ENCODE measurements around the gene ACTR1B.
"Not testable (repeated sequence)": the region's sequence is repeated elsewhere in the genome, so short reads cannot be mapped to it uniquely, and the experiment has no call there.

ACTR1B gene

DNA sequence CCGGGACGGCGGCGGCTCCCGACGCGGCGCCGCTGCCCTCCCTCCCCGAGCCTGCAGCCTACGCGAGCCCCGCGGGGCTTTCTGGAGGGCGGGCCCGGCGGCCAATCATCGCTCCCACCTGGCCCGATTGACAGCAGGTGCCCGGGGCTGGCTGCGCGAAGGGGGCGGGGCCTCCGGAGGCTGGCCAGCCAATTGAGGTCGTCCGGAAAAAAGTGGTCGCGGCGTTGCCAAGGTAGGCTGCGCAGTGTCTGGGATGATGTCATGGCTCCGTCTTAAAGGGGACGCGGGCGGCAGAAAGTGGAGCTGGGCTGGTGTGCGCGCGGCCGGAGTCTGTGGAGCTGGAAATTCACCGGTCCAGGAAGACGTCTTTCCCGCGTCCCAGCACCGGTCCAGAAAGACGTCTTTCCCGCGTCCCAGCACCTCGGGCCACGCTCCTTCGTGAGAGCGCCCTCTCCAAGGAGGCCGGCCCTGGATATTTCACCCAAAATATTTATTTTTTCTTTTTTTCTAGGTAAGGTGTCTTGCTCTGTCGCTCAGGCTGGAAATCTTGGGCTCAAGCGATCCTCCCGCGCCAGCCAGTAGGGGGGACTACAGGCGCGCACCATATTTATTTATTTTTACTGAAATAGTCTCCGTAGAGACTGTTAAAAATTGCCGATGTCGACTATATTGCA is at the start of gene ACTR1B:
TSS of gene ACTR1B (minus strand) at position 83 of the 674 bp plus-strand sequence. CDS start 154 bp downstream, outside the sequence.
- peak; percentile 98 for DNase-seq

- DNase-seq, result peak; percentile 33
Measured at GRCh38 chr2:97712693-97713295, 49.0 kb upstream of the ACTR1B start.

- DNase-seq, result not testable (repeated sequence)
Measured at GRCh38 chr2:97712175-97712574, 48.3 kb upstream of the ACTR1B start.

- no peak for DNase-seq
Measured at GRCh38 chr2:97711394-97711711, 47.5 kb upstream of the ACTR1B start.

- DNase-seq, result no peak
Measured at GRCh38 chr2:97708608-97709007, 44.8 kb upstream of the ACTR1B start.

GRCh38 chr2:97708048-97708380 is 44.2 kb upstream of the ACTR1B start:
- DNase-seq, result no peak

DNA sequence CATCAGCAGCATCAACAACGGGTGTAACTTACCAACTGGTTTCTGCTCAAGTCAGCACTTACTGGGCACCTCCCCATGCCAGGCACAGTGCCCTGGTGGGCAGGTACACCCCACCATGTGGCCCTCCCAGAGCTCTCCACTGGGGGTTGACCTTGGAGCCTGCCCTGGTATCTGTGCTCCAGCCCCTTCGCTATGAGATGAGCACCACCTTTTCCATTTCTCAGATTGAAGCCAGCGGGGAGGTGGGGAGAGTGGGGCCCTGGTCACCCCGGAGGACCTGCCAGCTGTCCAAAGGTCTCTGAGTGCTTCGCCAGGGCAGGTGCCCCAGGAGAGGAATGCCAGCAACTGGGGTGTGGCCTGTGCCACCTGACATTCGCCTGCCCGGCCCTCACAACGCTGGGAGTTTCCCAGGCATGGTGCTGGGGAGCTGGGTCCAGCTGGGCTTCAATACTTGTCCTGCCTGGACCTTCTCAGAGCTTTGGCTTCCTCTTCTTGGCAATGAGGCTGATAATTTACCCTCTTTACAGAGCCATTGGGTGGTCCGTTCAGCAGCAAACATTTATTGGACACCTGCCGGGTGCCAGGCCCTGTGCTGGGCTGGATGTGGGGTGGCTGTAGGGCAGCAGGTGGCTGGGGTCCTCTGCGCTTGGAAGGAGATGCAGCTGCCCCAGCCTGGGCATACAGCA is 43.7 kb upstream of the ACTR1B start:
- no peak for DNase-seq

DNA sequence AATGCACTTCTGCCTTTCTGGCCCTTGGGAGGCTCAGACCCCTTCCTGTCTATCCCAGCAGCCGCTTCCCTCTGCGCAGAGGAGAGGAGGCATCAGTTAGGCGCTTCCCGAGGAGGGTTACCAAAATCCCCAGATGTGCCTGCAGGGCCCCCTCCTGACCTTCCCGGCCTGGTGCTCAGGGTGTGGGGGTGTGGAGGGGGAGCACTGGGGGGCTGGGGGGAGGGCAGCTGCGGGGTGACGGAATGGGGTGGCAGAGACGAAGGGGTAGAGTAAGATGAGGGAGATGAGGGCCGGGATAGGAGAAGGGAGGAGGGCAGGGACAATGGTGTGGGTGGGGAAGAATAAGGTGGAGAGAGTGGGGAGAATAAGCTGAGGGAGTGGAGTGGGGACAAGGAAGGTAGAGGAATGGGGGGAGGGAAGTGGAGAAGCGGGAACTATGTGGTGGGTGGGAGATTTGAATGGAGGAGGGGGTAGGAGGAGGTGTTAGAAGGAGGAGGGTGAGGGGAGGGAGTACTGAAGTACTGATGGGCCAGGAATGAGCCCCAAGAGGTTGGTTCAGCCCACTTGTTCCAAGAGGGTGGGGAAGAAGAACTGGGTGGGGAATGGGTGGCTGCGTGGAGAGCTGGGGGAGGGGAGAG is 43.0 kb upstream of the ACTR1B start:
- DNase-seq, result no peak

- DNase-seq, result no peak
Measured at GRCh38 chr2:97706112-97706511, 42.3 kb upstream of the ACTR1B start.

DNA sequence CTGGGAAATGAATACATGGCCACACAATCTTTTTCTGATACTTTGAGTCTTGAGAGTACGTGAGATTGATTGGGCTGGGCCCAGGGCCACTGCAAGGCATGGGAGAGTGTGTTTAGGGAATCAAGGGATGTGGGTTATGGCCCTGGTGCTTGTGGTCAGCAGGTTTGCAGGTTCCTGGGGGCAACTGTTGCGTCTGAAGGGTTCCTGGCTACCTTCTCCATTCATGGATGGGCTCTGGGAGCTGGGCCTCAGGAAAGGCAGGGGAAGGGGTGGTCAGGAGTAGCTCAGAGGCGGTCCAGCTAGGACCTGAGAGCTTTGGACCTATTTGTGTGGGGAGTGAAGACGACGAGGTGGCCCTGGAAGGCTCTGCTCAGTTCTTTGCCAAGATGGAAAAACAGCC is 41.1 kb upstream of the ACTR1B start:
- DNase-seq, result no peak

DNA sequence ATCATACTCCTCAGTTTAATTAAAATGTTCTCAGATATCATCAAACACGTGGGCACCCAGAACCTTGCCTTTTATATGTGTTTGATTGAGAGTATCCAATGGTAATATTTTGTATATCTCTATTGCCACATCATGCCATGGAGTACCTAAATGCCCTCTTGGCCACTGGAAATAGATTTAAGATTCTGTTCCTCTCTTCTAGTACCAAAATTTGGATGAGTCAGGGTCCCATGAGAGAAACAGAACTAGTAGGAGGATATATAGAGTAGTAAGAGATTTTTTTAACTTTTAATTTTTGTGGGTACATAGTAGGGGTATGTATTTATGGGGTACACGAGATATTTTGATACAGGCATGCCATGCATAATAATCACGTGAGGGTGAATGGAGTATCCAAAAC is 39.9 kb upstream of the ACTR1B start:
- no peak for DNase-seq

DNA sequence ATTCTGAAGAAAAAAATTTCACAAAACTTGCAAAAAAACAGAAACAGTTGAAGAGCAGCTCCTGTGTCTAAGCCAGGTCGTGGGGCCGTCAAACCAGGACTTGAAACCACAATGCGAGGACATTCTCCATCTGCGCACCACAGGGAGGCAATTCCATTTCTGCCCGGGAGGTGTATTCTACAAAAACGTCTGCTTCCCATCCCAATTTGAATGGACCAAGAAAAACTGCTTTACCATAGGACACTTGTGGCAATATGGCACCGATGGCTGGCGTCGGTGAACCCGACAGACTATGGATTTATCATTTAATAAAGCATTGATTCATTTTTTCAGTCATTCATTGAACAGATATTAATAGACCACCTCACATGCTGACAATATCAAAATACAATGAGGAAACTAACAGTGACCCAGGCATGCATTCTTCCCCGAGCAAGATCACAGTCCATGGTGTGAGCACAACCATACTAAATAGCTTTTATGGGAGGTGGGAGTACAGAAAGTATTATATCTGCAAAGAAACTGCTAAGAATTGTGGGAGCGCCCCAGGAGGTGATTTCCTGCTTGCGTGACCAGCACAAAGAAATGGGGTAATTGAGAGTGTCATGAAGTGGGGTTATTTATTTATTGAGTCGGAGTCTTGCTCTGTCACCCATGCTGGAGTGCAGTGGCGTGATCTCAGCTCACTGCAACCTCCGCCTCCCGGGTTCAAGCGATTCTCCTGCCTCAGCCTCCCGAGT is 39.1 kb upstream of the ACTR1B start:
- no peak for DNase-seq

- DNase-seq, result no peak
Measured at GRCh38 chr2:97701851-97702465, 38.1 kb upstream of the ACTR1B start.

DNA sequence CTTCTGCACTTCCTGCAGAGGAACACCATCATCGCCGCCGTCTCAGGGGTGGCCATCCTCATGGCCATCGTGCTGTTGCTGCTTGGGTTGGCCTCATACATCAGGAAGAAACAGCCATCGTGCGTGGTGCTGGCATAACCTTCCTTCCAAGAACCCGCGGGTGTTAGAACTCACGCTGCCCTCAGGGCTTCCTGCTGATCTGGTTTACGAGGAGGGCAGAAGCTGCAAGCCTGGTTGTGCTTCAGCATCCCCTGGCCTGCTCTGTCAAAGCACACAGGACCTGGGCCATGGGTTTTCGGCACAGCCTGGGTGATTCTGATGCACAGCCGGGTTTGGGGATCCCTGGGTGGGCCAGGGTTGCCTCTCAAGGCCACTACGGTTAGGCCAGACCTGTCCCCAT is 37.3 kb upstream of the ACTR1B start:
- no peak for DNase-seq

DNA sequence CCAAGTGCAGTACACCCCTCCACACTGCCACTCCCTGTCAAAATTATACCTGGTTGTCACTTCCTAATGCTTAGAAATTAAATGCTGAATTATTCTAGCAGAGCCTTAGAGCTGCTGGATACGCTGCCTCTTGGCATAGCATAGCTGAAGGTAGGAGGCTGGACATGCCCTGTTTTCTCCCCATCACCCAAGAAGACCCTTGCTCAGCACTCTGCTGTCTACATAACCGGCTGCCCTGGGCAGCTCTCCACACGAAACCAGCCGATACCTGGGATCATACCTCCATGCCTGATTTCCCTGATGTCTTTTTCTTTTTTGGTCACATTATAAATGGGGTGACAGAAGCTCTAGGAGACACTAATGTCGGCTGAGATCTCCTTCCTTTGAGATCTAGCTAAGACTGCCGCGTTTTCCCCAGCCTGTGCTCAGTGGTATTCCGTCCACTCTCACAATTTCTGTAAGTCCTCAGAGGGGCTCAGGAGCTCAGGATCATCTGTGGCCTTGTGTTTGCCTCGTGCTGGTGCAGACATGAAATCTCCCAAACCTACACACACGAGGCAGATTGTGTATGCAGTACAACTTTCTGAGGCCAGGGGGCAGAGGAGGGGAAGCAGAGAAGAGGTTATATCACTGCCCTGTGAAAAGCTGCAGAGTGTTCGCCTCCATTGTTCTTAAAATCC is 36.1 kb upstream of the ACTR1B start:
- peak; percentile 70 for DNase-seq

GRCh38 chr2:97698530-97698929 is 34.7 kb upstream of the ACTR1B start:
- DNase-seq, result no peak

GRCh38 chr2:97697252-97698235 is 33.7 kb upstream of the ACTR1B start:
- DNase-seq, result peak; percentile 90

- DNase-seq, result no peak
Measured at GRCh38 chr2:97695744-97696143, 31.9 kb upstream of the ACTR1B start.

DNA sequence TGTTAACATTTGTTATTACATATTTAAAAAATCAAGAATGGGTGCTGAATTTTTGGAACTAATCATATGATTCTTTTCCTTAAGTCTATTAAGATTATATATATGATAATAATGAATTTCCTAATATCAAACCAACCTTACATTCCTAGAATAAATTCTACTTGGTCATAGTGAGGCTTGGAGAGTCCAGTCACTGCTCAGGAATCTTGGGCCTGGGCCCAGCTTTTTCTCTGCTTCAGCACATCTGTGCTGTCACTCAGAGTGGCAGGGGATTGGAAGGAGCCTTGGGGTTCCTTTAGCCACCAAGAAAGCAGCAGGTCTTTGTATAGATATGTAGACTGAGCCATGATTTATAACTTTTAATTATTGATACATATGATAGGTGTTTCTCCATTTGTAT is 29.6 kb upstream of the ACTR1B start:
- DNase-seq, result no peak

DNA sequence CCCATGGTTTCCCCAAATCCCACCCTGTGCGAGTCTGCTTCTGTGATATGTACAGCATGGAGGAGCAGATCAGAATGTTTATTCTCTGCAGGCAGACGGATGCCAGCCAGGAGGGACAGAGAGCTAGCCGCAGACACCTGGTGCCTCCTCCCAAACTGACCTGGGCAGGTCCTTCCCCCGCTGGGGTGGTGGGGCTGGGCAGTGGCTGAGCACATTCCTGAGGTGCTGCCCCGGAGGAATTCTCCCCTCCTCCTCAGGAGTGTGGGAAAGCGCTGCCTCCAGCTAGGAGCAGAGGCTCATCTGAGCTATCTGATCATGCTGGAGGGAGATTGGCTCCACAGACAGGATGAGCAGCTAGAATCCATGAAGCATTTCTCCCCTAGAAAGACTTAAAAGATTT is 27.3 kb upstream of the ACTR1B start:
- no peak for DNase-seq
